CD4-positive, alpha-beta T cell treated with Interleukin-6 at 100 ng/mL for 8 hours (primary cell): ENCODE measurements around the gene MSL3B.

Experiments used
- DNase-seq: peaks from one replicate; pipeline ENCODE4 v3.0.0-alpha.2; 2020; ENCODE audit warnings: mixed read lengths, low spot score

MSL3B gene

GRCh38 chr2:233853353-233853752, 14.8 kb downstream of the MSL3B start:
- no peak for DNase-seq

GRCh38 chr2:233852056-233852455, 16.1 kb downstream of the MSL3B start:
- no peak for DNase-seq

- no peak for DNase-seq
Measured at GRCh38 chr2:233851169-233851568, 17.0 kb downstream of the MSL3B start.

- no peak for DNase-seq
Measured at GRCh38 chr2:233850745-233851144, 17.4 kb downstream of the MSL3B start.

GRCh38 chr2:233849607-233850271, 18.4 kb downstream of the MSL3B start:
- no peak for DNase-seq

GRCh38 chr2:233848276-233848675, 19.9 kb downstream of the MSL3B start:
- no peak for DNase-seq

- DNase-seq = no peak
Measured at GRCh38 chr2:233847248-233847898, 20.8 kb downstream of the MSL3B start.

- no peak for DNase-seq
Measured at GRCh38 chr2:233846387-233847247, 21.6 kb downstream of the MSL3B start.

- no peak for DNase-seq
Measured at GRCh38 chr2:233845301-233846060, 22.7 kb downstream of the MSL3B start.

- no peak for DNase-seq
Measured at GRCh38 chr2:233844836-233845235, 23.4 kb downstream of the MSL3B start.

- DNase-seq = no peak
Measured at GRCh38 chr2:233844064-233844807, 23.9 kb downstream of the MSL3B start.

- DNase-seq = no peak
Measured at GRCh38 chr2:233841183-233841582, 27.0 kb downstream of the MSL3B start.

- DNase-seq = no peak
Measured at GRCh38 chr2:233840520-233840919, 27.7 kb downstream of the MSL3B start.

- no peak for DNase-seq
Measured at GRCh38 chr2:233839447-233839820, 28.8 kb downstream of the MSL3B start.

GRCh38 chr2:233838726-233839446, 29.3 kb downstream of the MSL3B start:
- no peak for DNase-seq

- no peak for DNase-seq
Measured at GRCh38 chr2:233838251-233838650, 29.9 kb downstream of the MSL3B start.

GRCh38 chr2:233837694-233838229, 30.4 kb downstream of the MSL3B start:
- no peak for DNase-seq

GRCh38 chr2:233836359-233836758, 31.8 kb downstream of the MSL3B start:
- DNase-seq = no peak

- no peak for DNase-seq
Measured at GRCh38 chr2:233835230-233836186, 32.7 kb downstream of the MSL3B start.
